CD14-positive monocyte (primary cell): Measurements from ENCODE around the gene ENKUR. TPM values are rescaled to one million over a fixed set of nuclear protein-coding genes. Genes with fewer than 3 reads are reported as not detected.

Source experiments
- DNase-seq, 3 donors: peaks; one replicate each; pipeline ENCODE4 v3.0.0-alpha.2; 2011 to 2022
- H2AFZ ChIP-seq: 2 replicates; pipeline ENCODE4 v1.6.0; 2012; ENCODE audit warnings: mild to moderate bottlenecking, low read depth, low read length, inconsistent platforms; ENCODE audit not compliant: insufficient read depth, poor library complexity, severe bottlenecking
- H3K27ac ChIP-seq, 2 donors: 1 replicate in 1 of 2; 2 replicates in 1 of 2; pipeline ENCODE4 v1.5.1; 2012 to 2013; ENCODE audit warnings: low read length in 2 of 2, control low read depth in 1 of 2, inconsistent platforms in 1 of 2, low read depth in 1 of 2, mild to moderate bottlenecking in 1 of 2
- H3K27me3 ChIP-seq, 2 donors: one replicate each; pipeline versions ENCODE4 v1.6.0 to v1.6.1; 2011 to 2013; ENCODE audit warnings: low read length in 2 of 2; ENCODE audit not compliant: control insufficient read depth in 2 of 2, insufficient read depth in 2 of 2
- H3K36me3 ChIP-seq, 2 donors: replicated peaks in 1 of 2; 1 replicate in 1 of 2; 2 replicates in 1 of 2; pipeline versions ENCODE4 v1.5.1 to v1.6.1; 2012 to 2013; ENCODE audit warnings: low read length in 2 of 2, control low read depth in 1 of 2, inconsistent platforms in 1 of 2, mild to moderate bottlenecking in 1 of 2; ENCODE audit not compliant: insufficient read depth in 2 of 2, control insufficient read depth in 1 of 2
- H3K4me1 ChIP-seq, 2 donors: 1 replicate in 1 of 2; 2 replicates in 1 of 2; pipeline versions ENCODE4 v1.5.1 to v1.6.1; 2012 to 2013; ENCODE audit warnings: low read length in 2 of 2, control low read depth in 1 of 2, inconsistent platforms in 1 of 2, mild to moderate bottlenecking in 1 of 2, moderate library complexity in 1 of 2; ENCODE audit not compliant: insufficient read depth in 2 of 2, control insufficient read depth in 1 of 2
- H3K4me2 ChIP-seq: replicated peaks from 2 replicates; pipeline ENCODE3; 2012; ENCODE audit warnings: low read length, moderate library complexity, mild to moderate bottlenecking; ENCODE audit not compliant: poor library complexity, severe bottlenecking; ENCODE audit errors: extremely low read depth
- H3K4me3 ChIP-seq, 3 experiments: fragments of 200-600 bp in 1 of 3; sonication (generic) in 1 of 3; replicated peaks in 1 of 3; 1 replicate in 2 of 3; 2 replicates in 1 of 3; pipeline ENCODE4 v1.5.1; 2011 to 2013; ENCODE audit warnings: low read length in 3 of 3, mild to moderate bottlenecking in 3 of 3, control low read depth in 2 of 3, low read depth in 2 of 3, inconsistent platforms in 1 of 3, moderate library complexity in 1 of 3
- H3K79me2 ChIP-seq: 2 replicates; pipeline ENCODE4 v1.6.0; 2012; ENCODE audit warnings: mild to moderate bottlenecking, control low read depth, inconsistent platforms, low read length, moderate library complexity; ENCODE audit not compliant: insufficient read depth
- H3K9ac ChIP-seq: 2 replicates; pipeline ENCODE4 v1.6.0; 2017; ENCODE audit warnings: low read length, mild to moderate bottlenecking; ENCODE audit not compliant: insufficient read depth, poor library complexity, severe bottlenecking
- H3K9me3 ChIP-seq, 2 donors: replicated peaks in 1 of 2; 1 replicate in 1 of 2; 2 replicates in 1 of 2; pipeline versions ENCODE4 v1.5.1 to v1.6.1; 2012 to 2013; ENCODE audit warnings: low read length in 2 of 2, control low read depth in 1 of 2; ENCODE audit not compliant: control insufficient read depth in 1 of 2, insufficient read depth in 1 of 2
- H4K20me1 ChIP-seq: 2 replicates; pipeline ENCODE4 v1.6.0; 2012; ENCODE audit warnings: mild to moderate bottlenecking, low read length, control low read depth, moderate library complexity; ENCODE audit not compliant: insufficient read depth
- H3K27ac Mint-ChIP-seq, 7 donors: one replicate each; pipeline ENCODE4 v1.8.0; 2020; ENCODE audit warnings: mild to moderate bottlenecking in 7 of 7, mixed read lengths in 7 of 7, moderate library complexity in 6 of 7, inconsistent platforms in 2 of 7
- H3K27me3 Mint-ChIP-seq, 3 donors: one replicate each; pipeline ENCODE4 v1.8.0; 2021 to 2022; ENCODE audit warnings: low read depth in 3 of 3, mild to moderate bottlenecking in 3 of 3, mixed read lengths in 3 of 3, moderate library complexity in 3 of 3, inconsistent platforms in 1 of 3
- H3K36me3 Mint-ChIP-seq, 2 donors: one replicate each; pipeline ENCODE4 v1.8.0; 2020; ENCODE audit warnings: mixed read lengths in 2 of 2, inconsistent platforms in 1 of 2, mild to moderate bottlenecking in 1 of 2
- H3K4me1 Mint-ChIP-seq: one replicate; pipeline ENCODE4 v1.8.0; 2020; ENCODE audit warnings: mild to moderate bottlenecking, mixed read lengths
- H3K4me3 Mint-ChIP-seq, 2 donors: one replicate each; pipeline ENCODE4 v1.8.0; 2020; ENCODE audit warnings: mild to moderate bottlenecking in 2 of 2, mixed read lengths in 2 of 2, moderate library complexity in 1 of 2
- H3K9me3 Mint-ChIP-seq, 7 donors: one replicate each; pipeline ENCODE4 v1.8.0; 2020 to 2022; ENCODE audit warnings: mixed read lengths in 7 of 7, mild to moderate bottlenecking in 6 of 7, moderate library complexity in 6 of 7, inconsistent platforms in 2 of 7
- WGBS: methylation state at CpG from one replicate; pipeline ENCODE4 v1.1.5; 2013; ENCODE audit warnings: missing lambda C conversion rate; ENCODE audit not compliant: insufficient coverage; 5-methylcytosine and 5-hydroxymethylcytosine counted together
- intact Hi-C, 2 donors: fragments of 100-400 bp; cut with micrococcal nuclease; formaldehyde crosslinking; loops; one replicate each; pipeline versions ENCODE4 v1.15.0 to v1.15.1; 2023
- polyA plus RNA-seq, 3 donors: library from polyadenylated mRNA; depleted of rRNA in 1 of 3; unstranded in 2 of 3; stranded (reverse) in 1 of 3; fragments of 300-500 nt in 2 of 3; fragments of >200 nt in 1 of 3; fragmentation: Illumina TruSeq in 2 of 3; gene quantifications; 1 replicate in 2 of 3; 2 replicates in 1 of 3; pipeline ENCODE4 v1.2.3, GENCODE V29; 2012 to 2021
- TF ChIP-seq, protein P1 (sequence below): fragments of 200-600 bp; IDR thresholded peaks from one replicate; pipeline ENCODE4 v1.8.0; 2022; ENCODE audit warnings: antibody characterized with exemption, mild to moderate bottlenecking

The ENKUR gene
- polyA plus RNA-seq, 3 donors = 0.16 TPM; not detected in 2

DNA sequence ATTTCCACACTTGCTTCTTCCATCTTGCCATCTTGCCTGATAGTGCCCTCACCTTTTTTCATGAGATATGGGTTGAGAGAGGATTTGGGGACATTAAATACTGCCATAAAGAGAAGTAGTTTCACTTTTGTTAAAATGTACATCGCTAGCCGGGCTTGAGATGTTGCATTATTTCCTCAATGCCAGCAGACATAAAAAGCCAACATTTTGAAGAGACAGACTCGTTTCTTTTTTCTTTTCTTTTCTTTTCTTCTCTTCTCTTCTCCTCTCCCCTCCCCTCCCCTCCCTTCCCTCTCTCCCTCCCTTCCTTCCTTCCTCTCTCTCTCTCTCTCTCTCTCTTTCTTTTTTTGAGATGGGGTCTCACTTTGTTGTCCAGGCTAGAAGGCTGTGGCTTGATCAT is 17.9 kb downstream of the ENKUR start:
- Histone ChIP-seq H3K4me2 (no peak overlapping the region), H3K36me3 (no peaks in the 10 kb centered on the region), H3K9me3 (no peaks in the 10 kb centered on the region), H3K27ac (no peak overlapping the region), H3K27me3 (peaks cover 0 to 2% of the 10 kb centered on the region in 2 donors), H3K4me3 (no peak overlapping the region), H3K79me2 (no peaks in the 10 kb centered on the region), H4K20me1 (no peaks in the 10 kb centered on the region), H3K9ac (no peak overlapping the region), H3K4me1 (no peaks in the 10 kb centered on the region), H2AFZ (no peak overlapping the region)
- Mint-ChIP-seq H3K4me1 (no peaks in the 10 kb centered on the region), H3K36me3 (no peaks in the 10 kb centered on the region), H3K27me3 (peaks cover 0 to 3% (median 3%) of the 10 kb centered on the region in 3 donors), H3K9me3 (peaks cover 1 to 9% (median 7%) of the 10 kb centered on the region in 7 donors), H3K27ac (no peak overlapping the region), H3K4me3 (no peak overlapping the region)
- DNase-seq = no peak
- WGBS = 100% methylated on average over 1 of the region's 3 CpGs
- TF ChIP-seq, protein P1, sequence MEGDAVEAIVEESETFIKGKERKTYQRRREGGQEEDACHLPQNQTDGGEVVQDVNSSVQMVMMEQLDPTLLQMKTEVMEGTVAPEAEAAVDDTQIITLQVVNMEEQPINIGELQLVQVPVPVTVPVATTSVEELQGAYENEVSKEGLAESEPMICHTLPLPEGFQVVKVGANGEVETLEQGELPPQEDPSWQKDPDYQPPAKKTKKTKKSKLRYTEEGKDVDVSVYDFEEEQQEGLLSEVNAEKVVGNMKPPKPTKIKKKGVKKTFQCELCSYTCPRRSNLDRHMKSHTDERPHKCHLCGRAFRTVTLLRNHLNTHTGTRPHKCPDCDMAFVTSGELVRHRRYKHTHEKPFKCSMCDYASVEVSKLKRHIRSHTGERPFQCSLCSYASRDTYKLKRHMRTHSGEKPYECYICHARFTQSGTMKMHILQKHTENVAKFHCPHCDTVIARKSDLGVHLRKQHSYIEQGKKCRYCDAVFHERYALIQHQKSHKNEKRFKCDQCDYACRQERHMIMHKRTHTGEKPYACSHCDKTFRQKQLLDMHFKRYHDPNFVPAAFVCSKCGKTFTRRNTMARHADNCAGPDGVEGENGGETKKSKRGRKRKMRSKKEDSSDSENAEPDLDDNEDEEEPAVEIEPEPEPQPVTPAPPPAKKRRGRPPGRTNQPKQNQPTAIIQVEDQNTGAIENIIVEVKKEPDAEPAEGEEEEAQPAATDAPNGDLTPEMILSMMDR = no peak
- intact Hi-C loops = no loop called here

DNA sequence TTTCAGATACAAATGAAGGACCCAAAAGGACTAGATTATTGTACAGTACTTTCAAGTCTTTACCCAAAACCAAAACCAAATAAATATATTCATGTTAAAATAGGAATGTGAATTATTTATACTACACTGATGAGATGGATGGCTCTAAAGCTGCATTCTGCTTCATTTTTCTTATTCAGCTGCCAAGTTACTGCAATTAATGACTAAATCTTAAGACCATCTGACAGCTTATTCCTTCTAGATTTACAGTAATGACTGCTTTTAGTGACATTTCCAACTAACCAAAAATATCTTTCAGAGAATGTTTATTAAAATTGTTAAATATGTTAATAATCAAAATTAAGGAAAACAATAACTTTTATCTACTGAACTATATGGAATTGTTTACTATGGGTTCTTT is 20.9 kb downstream of the ENKUR start:
- intact Hi-C loops = no loop called here
- no peak overlapping the region for H3K4me3 ChIP-seq
- H3K4me1 ChIP-seq = no peaks in the 10 kb centered on the region
- H3K4me2 ChIP-seq = no peak overlapping the region
- no peaks in the 10 kb centered on the region for H3K79me2 ChIP-seq
- H3K4me1 Mint-ChIP-seq = no peaks in the 10 kb centered on the region
- H3K27ac ChIP-seq = no peak overlapping the region
- H3K27me3 Mint-ChIP-seq = peaks cover 0 to 3% (median 0%) of the 10 kb centered on the region in 3 donors
- TF ChIP-seq, protein P1 = no peak
- no peak for DNase-seq
- H2AFZ ChIP-seq = no peak overlapping the region
- peaks cover 0 to 5% (median 1%) of the 10 kb centered on the region in 7 donors for H3K9me3 Mint-ChIP-seq
- H4K20me1 ChIP-seq = no peaks in the 10 kb centered on the region
- H3K36me3 ChIP-seq = no peaks in the 10 kb centered on the region
- no peaks in the 10 kb centered on the region for H3K9me3 ChIP-seq
- H3K27me3 ChIP-seq = no peaks in the 10 kb centered on the region
- H3K36me3 Mint-ChIP-seq = no peaks in the 10 kb centered on the region
- no peak overlapping the region for H3K27ac Mint-ChIP-seq
- H3K4me3 Mint-ChIP-seq = no peak overlapping the region
- H3K9ac ChIP-seq = no peak overlapping the region
